ENCODE measurements around the gene ZBTB7B. TPM values are rescaled to one million over a fixed set of nuclear protein-coding genes. Genes with fewer than 3 reads are reported as not detected.

ZBTB7B gene
- total RNA-seq, 2 experiments from 2014 or later, result 16.3 to 23.2 TPM

GRCh38 chr1:155026154-155026553 lies 23.6 kb downstream of the ZBTB7B start:
- intact Hi-C loops (cut with micrococcal nuclease; ENCODE audit: unreplicated experiment), result no loop called here
- Histone ChIP-seq H3K27ac (ENCODE audit: low read depth, low read length, poor library complexity, severe bottlenecking) (no peak overlapping the region), H4K20me1 (ENCODE audit: insufficient read depth, low read length) (no peaks in the 10 kb centered on the region), H3K4me3 (ENCODE audit: low read depth, low read length, poor library complexity, severe bottlenecking) (no peak overlapping the region), H3K79me2 (ENCODE audit: insufficient read depth, low read depth, low read length) (no peaks in the 10 kb centered on the region), H3K36me3 (ENCODE audit: insufficient read depth, low read length) (no peaks in the 10 kb centered on the region), H3K9me2 (ENCODE audit: insufficient read depth, low read length) (no peaks in the 10 kb centered on the region), H3K4me2 (ENCODE audit: low read length) (no peak overlapping the region), H2AFZ (ENCODE audit: low read length) (no peak overlapping the region), H3K4me1 (ENCODE audit: insufficient read depth, low read length, poor library complexity, severe bottlenecking) (no peaks in the 10 kb centered on the region), H3K9me3 (ENCODE audit: low read length) (no peaks in the 10 kb centered on the region)
- ChIA-PET POLR2A (interaction anchor here (0.9 kb wide), 1 partner anchor 22 kb away, joined by 4 read pairs; no protein-coding TSS in a partner anchor), CTCF (ENCODE audit: unreplicated experiment) (no interaction called here)
- no TSS peak for BruUV-seq (replicated peaks)
- no peak for DNase-seq (ENCODE audit: low spot score)
- TF ChIP-seq, protein P1, sequence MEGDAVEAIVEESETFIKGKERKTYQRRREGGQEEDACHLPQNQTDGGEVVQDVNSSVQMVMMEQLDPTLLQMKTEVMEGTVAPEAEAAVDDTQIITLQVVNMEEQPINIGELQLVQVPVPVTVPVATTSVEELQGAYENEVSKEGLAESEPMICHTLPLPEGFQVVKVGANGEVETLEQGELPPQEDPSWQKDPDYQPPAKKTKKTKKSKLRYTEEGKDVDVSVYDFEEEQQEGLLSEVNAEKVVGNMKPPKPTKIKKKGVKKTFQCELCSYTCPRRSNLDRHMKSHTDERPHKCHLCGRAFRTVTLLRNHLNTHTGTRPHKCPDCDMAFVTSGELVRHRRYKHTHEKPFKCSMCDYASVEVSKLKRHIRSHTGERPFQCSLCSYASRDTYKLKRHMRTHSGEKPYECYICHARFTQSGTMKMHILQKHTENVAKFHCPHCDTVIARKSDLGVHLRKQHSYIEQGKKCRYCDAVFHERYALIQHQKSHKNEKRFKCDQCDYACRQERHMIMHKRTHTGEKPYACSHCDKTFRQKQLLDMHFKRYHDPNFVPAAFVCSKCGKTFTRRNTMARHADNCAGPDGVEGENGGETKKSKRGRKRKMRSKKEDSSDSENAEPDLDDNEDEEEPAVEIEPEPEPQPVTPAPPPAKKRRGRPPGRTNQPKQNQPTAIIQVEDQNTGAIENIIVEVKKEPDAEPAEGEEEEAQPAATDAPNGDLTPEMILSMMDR (conservative IDR thresholded peaks at IDR 0.05; ENCODE audit: low read length), result no peak
- no peak for TF ChIP-seq EZH2phosphoT487 (IDR thresholded peaks at IDR 0.05; ENCODE audit: borderline replicate concordance, low read depth, low read length)

DNA sequence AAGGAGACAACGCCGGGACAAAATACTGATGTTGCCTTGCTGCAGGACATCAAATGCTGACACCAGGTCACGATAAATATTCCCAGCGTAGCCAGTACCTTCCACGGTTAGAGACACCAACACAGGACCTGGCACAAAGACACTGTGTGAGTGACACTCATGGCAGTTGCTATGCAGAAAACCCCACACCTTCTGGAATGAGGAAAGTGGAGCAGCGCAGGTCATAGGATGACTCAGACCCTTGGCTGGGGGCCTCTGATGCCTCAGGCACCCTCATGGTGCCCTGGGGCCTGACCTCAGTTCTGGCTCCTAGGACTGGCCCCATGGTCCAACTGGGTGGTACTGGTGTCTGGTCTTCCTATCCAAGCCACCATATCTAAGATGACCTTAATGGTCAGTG lies 24.0 kb downstream of the ZBTB7B start:
- intact Hi-C loops (cut with micrococcal nuclease; ENCODE audit: unreplicated experiment), result no loop called here
- CTCF ChIA-PET (ENCODE audit: unreplicated experiment), result no interaction called here

DNA sequence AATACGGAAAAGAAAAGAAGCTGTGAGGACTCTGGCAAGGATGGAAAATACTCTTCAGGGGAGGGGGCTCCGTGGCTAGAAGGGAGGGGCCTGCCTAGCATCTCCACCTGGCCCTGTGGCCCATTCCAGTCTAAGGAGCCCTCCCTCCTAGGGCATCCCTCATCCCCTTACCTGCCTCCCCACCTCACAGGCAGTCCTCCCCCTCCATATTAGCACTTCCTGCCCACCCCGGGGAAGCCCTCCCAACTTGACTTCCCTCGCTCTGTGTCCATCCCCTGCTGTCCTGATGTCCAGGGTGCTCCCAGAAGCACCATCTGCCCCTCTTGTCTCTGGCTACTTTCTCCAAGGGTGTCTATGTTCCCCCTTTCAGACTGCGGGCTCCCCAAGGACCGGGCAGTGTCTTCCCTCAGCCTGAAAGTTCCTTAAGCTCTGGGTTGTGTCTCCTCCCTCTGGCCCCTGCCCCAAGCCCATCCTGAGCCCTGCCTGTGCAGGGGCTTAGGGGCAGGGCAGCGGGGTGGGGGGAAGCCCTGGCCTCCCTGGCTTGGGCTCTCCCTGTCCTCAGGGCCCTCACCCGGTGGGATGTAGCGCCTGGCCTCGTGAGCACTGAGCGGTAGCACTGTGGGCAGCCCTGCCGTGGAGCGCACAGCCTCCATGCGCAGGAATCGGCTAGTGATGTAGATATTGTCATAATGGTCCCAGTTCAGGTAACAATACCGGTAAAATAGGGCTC lies 27.1 kb downstream of the ZBTB7B start:
- no peak overlapping the region for H3K4me3 ChIP-seq (ENCODE audit: low read depth, low read length, poor library complexity, severe bottlenecking)
- intact Hi-C loops (cut with micrococcal nuclease; ENCODE audit: unreplicated experiment), result no loop called here
- H3K36me3 ChIP-seq (ENCODE audit: insufficient read depth, low read length), result no peaks in the 10 kb centered on the region
- H3K27ac ChIP-seq (ENCODE audit: low read depth, low read length, poor library complexity, severe bottlenecking), result no peak overlapping the region
- ChIA-PET POLR2A (no interaction called here), CTCF (ENCODE audit: unreplicated experiment) (no interaction called here)
- H3K4me1 ChIP-seq (ENCODE audit: insufficient read depth, low read length, poor library complexity, severe bottlenecking), result no peaks in the 10 kb centered on the region
- no peaks in the 10 kb centered on the region for H3K9me3 ChIP-seq (ENCODE audit: low read length)
- no peak for DNase-seq (ENCODE audit: low spot score)
- BruUV-seq (replicated peaks), result no TSS peak
- no peaks in the 10 kb centered on the region for H3K79me2 ChIP-seq (ENCODE audit: insufficient read depth, low read depth, low read length)
- H4K20me1 ChIP-seq (ENCODE audit: insufficient read depth, low read length), result no peaks in the 10 kb centered on the region
- H3K9me2 ChIP-seq (ENCODE audit: insufficient read depth, low read length), result no peaks in the 10 kb centered on the region
- TF ChIP-seq, protein P1 (conservative IDR thresholded peaks at IDR 0.05; ENCODE audit: low read length), result no peak
- TF ChIP-seq EZH2phosphoT487 (IDR thresholded peaks at IDR 0.05; ENCODE audit: borderline replicate concordance, low read depth, low read length), result no peak
- no peak overlapping the region for H3K4me2 ChIP-seq (ENCODE audit: low read length)
- H2AFZ ChIP-seq (ENCODE audit: low read length), result no peak overlapping the region

More for the DNA sequence above, 24.0 kb downstream of the ZBTB7B start:
- Histone ChIP-seq H4K20me1 (ENCODE audit: insufficient read depth, low read length) (no peaks in the 10 kb centered on the region), H3K27ac (ENCODE audit: low read depth, low read length, poor library complexity, severe bottlenecking) (no peak overlapping the region), H3K36me3 (ENCODE audit: insufficient read depth, low read length) (no peaks in the 10 kb centered on the region), H3K9me2 (ENCODE audit: insufficient read depth, low read length) (no peaks in the 10 kb centered on the region), H2AFZ (ENCODE audit: low read length) (no peak overlapping the region), H3K4me1 (ENCODE audit: insufficient read depth, low read length, poor library complexity, severe bottlenecking) (no peaks in the 10 kb centered on the region), H3K79me2 (ENCODE audit: insufficient read depth, low read depth, low read length) (no peaks in the 10 kb centered on the region), H3K9me3 (ENCODE audit: low read length) (no peaks in the 10 kb centered on the region), H3K4me3 (ENCODE audit: low read depth, low read length, poor library complexity, severe bottlenecking) (no peak overlapping the region), H3K4me2 (ENCODE audit: low read length) (no peak overlapping the region)
- no peak for TF ChIP-seq EZH2phosphoT487 (IDR thresholded peaks at IDR 0.05; ENCODE audit: borderline replicate concordance, low read depth, low read length)
- TF ChIP-seq, protein P1 (conservative IDR thresholded peaks at IDR 0.05; ENCODE audit: low read length), result no peak
- POLR2A ChIA-PET, result no interaction called here
- no TSS peak for BruUV-seq (replicated peaks)
- no peak for DNase-seq (ENCODE audit: low spot score)

Data from OCI-LY7 (cell line).